ENCODE data around the gene PARD3.
A peak's percentile ranks its signal among the peaks of the same experiment; 100 is the strongest.
"Not testable (repeated sequence)": the region's sequence is repeated elsewhere in the genome, so short reads cannot be mapped to it uniquely, and the experiment has no call there.

PARD3 gene

DNA sequence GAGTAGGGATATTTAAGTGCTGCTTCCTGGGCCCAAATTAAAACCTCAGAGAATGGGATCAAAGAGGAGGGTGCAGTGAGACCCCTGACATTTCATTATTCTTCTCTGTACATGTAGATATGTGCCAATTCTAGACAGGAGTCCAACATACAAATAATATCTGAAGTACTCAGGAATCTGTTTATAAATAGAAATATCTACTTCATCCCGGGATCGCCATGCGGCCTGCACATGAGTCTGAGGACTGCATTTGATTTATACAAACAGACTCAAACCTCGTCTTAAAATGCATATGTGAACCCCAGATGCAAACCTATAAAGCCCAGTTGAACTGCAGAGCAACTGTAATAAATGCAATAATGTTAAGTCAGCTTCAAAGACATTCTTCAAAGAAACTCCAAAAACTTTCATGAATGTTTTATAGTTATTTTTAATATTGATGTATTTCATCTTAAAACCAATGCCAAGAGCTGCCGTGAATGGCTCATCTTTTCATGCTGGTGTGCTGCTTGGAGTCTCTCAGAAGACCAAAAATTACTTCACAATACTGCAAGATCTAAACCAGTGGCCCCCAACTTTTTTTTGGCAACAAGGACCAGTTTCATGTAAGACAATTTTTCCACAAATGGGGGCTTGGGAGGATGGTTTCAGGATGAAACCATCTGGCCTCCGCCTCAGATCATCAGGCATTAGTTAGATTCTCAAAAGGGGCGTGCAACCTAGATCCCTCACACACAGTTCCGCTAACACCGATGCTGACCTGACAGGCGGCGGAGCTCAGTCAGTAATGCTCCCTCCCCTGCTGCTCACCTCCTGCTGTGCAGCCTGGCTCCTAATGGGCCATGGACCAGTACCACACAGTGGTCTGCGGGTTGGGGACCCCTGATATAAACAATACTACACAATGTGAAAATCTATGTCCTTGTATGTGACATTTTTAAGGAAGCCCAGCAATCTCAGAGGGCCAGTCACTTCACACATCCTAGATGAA lies 166.9 kb downstream of the PARD3 start:
- DNase-seq (ENCODE audit: low spot score): no peak

DNA sequence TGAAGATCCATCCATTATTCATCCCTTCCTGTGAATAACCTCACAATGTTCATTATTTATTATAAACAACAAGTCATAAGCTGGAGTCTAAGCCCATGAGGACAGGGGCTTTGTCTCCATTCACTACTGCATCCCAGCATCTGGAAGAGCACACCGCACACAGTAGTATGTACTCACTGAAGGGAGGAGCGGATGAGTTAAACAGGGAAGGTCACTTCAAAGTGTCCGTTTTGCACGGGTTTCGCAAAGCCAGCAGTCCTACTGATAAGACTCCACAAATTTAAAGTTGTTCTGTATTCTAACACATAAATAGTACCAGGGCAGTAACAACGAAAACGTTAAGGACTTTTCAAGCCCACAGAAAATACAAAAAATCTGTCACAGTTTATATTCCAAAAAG lies 167.9 kb downstream of the PARD3 start:
- no peak for DNase-seq (ENCODE audit: low spot score)

DNA sequence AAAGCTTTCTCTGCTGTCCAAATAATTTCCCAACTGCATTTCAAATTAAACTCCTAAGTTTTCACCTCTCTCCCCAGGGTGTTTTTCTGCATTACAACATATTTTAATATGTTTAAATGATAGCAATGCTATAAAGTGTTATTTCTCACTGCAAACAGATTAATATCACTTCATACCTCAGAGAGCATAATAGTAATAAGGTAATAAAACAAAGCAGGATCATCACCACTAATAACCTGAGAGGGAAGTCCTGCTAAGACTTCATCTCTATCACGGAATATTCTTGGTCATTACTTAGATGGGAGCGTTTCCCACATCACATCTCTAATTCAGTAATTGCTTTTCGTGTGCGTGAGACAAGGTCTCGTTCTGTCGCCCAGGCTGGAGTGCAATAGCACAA lies 168.8 kb downstream of the PARD3 start:
- DNase-seq (ENCODE audit: low spot score): no peak

DNA sequence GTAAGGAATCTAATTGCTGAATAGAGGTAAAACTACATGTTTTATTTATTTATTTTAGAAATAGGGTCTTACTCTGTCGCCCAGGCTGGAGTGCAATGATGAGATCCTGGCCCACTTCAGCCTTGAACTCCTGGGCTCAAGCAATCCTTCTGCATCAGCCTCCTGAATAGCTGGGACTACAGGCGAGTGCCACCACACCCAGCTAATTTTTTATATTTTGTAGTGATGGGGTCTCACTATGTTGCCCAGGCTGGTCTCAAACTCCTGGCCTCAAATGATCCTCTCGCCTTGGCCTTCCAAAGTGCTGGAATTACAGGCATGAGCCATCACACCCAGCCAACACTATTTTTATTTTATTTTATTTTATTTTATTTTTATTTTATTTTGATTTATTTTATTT lies 170.3 kb downstream of the PARD3 start:
- not testable (repeated sequence) for DNase-seq (ENCODE audit: low spot score)

DNA sequence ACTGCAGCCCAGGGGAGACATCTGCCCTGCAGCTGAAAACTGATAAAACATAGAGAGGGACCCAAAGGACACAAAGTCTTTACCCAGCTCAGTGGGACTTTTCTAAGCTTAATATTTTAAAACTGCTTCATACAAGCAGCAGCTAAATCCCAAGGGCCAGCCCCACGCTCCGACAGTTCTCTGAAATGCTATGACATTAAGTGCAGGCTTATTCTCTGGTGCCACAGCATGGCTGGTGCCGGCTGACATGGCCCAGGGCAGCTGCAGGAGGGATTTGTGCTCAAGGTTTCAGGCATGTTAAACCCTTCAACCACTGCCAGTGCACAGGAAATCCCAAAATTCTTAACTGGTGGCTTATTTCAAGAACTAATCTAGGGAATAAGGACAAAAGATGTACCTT lies 170.9 kb downstream of the PARD3 start:
- no peak for DNase-seq (ENCODE audit: low spot score)

DNA sequence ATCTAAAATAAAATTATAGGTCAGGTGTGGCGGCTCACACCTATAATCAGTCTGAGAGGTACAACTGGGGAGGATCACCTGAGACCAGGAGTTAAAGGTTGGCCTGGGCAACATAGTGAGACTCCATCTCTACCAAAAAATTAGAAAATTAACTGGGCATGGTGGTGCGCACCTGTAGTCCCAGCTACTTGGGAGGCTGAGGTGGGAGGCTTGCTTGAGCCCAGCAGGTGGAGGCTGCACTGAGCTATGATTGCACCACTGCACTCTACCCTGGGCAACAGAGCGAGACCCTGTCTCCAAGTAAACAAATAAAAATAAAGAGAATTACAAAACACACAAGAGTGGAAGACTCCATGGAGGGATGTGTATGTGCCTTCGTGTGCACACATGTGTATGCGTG lies 171.5 kb downstream of the PARD3 start:
- no peak for DNase-seq (ENCODE audit: low spot score)

DNA sequence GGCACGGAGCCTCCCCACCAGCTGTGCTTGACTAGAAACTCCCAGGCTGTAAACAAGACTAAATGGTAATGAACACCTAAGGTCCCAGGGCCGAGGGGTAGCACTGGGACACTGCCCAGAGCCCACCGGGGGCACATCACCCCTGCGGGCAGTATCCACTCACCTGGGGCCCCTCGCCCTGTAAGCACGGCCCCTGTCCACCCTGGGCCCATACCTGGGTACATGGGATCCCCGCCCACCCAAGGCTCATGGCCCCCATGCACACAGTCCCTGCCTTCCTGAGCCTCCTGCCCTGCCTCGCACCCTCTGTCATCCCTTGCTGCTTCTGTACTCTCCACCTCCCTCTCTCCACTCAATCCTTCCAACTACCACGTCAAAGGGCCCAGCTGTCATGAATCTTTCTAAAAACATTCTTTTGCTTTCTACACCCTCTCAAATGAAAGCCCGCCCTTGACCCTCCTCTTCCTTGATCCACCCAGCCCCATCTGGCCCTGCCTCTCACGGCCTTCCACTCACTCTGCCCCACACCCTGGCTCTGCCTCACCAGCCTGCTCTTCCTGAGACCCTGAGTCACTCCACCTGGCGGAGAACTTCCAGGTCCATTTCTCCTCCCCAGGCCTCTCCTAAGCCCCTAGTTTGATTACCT lies 173.1 kb downstream of the PARD3 start:
- DNase-seq (ENCODE audit: low spot score): no peak

DNA sequence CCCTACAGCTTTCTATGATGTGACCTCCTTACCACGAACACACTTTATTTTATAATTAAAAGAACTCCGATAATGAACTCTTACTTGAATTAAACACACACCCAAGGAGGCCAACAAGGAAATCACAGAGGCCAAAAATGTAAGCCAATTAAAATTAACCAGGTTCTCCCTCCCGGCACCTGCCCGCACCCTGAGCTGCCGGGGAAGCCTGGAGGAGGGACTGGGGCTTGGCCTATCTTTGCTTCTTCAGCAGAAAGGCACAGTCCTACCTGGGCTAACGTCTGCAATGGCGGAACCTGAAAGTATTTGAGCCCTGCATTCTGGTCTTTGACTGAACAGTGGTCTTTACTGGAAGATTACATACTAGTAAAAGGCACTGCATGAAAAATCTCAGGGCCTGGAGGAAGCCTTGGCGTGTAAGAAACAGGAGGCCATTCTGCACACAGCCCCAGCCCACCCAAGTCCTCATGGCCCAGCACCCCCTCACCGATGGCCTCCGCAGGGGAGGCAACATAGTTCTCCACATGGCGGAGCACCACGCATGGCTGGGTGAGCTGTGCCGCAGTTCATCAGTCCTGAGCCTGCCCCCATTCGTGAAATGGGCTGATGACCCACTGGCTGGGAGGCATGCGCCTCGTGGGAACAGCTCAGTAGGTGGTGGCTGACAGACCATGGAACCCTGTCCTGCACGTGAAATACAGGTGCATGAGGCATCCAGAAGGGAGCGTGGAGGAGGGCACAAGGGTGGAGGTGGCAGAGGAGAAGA lies 173.8 kb downstream of the PARD3 start:
- DNase-seq (ENCODE audit: low spot score): no peak

DNA sequence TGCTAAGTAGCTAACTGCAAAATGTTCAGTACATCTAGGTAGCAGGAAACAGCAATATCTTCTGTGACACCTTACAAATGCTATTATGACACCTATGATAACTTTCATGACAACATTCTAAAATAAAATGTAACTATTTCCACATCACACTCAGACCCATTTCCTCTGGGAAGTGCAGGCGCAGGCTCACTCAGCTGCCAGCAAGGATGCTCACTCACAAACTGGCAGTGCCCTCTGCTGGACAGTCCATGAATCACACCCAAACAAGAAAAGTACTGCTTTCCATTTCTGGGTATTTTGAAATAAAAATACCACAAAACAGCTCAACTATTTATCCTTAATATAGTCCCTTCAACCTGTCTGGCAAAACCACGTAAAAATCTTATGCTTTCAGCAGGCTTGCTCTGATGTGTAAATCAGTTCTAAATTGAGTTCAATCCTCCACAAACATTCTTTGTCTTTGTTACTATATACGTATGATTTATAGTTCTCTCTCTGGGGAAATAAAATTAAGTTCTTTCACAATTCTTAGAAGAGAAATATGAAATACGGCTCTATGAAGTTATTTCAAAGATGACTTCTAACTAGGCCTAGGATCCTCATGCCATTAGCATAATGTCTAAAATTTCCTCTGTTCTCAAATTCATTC lies 176.6 kb downstream of the PARD3 start:
- DNase-seq (ENCODE audit: low spot score): peak; percentile 78

DNA sequence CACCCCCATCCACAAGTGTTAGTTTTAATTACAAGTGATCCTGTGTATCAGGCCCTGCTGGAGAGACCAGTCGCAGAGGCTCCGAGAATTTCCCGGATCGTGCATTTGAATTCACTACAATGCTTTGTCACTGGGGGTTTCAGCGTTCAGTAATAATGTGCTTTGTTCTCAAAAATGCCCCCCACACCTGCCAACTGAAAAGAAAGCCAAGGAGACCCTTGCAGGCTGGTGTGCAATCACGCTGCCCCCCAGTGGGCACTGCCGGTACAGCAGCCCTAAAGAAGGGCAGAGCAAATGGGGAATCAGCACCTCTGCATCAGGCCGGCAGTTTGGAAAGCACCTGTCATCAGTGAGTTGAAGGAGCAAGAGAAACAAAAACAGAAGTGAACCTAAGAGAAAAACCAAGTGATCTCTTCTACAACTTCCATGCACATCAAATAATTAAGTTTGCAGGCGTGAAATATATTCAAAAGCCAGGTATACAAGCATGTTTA lies 177.6 kb downstream of the PARD3 start:
- peak; percentile 37 for DNase-seq (ENCODE audit: low spot score)

DNA sequence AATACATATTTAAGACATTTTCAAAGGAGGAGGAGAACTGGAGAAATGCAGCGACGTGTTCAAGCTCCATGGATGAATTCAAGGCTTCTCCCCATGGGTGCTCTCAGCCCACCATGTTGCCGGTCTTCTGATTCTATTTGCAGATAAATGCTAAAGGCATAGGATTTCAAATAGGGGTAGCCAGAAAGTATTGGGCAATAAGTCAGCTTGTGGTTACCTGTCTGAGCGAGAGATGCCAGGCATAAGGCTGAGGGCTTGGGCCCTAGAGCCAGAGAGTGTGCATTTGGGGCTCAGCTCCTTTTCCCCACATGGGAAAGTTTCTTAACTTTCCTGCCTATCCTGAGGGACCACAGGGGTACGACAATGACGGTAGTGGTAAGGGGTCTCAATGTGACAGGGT lies 180.0 kb downstream of the PARD3 start:
- DNase-seq (ENCODE audit: low spot score): no peak

DNA sequence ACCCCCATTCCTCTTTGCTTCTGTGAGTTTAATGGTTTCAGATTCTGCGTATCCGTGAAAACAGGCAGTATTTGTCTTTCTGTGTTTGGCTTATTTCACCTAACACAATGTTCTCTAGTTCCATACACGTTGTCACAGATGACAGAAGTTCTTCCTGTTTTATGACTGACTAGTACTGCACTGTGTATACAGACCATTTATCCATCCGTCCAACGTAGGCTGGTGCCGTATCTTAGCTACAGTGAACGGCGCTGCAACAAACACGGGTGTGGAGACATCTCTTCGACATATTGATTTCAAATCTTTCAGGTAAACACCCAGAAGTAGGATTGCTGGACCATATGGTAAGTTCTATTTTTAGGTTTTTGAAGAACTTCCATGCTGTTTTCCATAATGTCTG lies 181.7 kb downstream of the PARD3 start:
- DNase-seq (ENCODE audit: low spot score): no peak

DNA sequence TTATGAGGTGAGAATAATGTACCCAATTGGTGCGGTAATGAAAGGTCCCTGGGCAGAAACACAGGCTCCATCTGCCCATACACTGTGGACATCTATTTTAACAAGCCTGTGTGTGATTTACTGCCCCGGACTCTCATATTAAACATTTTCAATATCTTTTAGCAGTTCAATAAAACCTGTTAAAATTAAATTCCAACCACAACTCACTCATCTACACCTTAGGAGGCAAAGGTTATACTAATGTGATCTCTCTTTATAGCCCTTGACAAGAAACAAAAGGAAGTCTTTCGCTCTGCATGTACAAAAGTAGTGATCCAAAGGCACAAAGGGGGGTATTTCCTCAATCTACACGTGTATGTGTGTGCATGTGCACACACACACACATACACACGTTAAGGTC lies 186.0 kb downstream of the PARD3 start:
- no peak for DNase-seq (ENCODE audit: low spot score)

DNA sequence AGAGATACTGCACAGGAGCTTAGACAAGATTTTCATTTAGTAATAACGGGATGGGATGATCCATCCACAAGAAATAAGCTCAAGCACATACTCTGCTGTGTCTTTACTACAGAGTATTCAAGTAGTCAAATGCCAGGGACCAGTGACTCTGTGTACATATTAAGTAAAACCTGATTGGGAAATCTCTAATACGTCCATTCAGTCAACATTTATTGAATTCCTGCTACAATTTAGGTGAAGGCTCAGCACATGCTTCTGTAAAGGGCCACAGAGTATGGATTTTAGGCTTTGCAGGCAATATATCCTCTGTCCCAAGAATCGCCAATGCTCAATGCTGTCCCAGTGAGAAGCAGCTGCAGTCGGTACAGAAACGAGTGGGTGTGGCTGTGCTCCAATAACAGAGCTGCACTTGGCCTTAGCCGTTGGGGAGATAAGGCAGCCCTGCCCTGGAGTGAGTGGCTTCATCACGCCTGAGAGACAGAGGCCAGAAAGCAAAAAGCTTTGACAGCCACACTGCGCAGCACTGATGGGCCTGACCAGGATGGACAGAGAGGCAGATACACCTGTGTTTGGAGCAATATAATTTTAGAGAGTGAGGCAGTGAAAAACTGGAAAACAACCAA lies 186.8 kb downstream of the PARD3 start:
- DNase-seq (ENCODE audit: low spot score): no peak

DNA sequence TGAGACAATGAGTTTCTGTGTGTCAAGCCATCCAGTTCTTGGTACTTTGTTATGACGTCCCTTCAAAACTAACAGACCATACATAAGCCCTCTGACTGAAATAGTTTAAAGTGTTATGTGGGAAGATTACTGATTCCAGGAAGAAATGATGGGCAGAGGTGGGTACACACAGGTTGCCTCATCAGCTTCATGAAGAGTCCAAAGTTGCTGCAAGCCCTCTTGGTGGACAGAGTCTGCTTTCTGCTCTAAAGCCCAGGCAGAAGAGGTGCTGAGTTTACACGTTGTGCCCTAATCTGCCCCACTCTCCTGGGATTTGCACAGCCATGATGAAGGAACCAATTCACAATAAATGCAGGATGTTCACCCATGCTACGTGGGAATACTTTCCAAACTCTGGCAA lies 187.4 kb downstream of the PARD3 start:
- no peak for DNase-seq (ENCODE audit: low spot score)

DNA sequence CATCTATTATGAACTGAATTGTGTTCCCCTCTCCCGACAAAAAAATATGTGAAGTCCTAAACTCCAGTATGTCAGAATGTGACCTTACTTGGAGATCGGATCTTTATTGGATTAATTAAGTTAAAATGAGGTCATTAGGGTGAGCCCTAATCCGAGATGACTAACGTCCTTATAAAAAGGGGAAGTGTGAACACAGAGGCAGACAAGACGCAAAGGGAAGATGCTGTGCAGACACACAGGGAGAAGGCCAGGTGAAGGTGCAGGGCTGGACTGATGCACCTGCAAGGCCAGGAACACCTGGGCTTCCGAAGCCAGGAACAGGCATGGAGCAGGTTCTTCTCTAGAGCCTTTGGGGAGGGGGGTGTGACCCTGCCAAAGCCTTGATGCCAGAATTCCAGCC lies 187.8 kb downstream of the PARD3 start:
- no peak for DNase-seq (ENCODE audit: low spot score)

DNA sequence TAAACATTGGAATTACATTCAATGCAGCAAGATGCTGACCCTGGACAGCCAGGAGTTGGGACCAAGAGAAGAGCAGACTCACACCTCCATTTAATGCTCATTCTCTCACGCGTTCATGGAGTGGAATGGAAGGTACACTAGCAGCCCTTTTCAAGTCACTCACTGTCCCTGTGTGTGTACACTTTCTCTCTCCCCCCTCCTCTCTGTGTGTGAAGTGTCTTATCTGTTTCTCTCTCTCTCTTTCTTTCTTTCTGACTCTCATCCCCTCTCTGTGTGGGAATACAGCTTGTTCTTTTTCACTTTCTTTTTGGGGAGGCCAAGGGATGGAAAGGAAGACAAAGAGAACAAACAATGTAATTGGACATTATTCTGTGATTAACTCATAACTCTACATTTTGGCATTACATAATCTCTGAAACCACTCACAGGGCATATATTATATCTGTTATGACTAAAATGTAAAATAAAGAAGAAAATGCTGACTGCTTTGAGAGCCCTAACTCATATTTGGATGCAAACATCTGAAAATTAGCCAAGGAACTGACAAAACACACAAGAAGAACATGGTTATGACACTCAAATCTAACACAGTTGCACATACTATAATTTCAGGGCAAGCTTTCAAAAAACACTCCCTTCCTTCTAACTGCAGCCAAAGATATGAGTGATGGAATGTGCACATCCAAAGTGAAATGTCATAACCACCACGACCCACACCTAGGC lies 188.8 kb downstream of the PARD3 start:
- no peak for DNase-seq (ENCODE audit: low spot score)

DNA sequence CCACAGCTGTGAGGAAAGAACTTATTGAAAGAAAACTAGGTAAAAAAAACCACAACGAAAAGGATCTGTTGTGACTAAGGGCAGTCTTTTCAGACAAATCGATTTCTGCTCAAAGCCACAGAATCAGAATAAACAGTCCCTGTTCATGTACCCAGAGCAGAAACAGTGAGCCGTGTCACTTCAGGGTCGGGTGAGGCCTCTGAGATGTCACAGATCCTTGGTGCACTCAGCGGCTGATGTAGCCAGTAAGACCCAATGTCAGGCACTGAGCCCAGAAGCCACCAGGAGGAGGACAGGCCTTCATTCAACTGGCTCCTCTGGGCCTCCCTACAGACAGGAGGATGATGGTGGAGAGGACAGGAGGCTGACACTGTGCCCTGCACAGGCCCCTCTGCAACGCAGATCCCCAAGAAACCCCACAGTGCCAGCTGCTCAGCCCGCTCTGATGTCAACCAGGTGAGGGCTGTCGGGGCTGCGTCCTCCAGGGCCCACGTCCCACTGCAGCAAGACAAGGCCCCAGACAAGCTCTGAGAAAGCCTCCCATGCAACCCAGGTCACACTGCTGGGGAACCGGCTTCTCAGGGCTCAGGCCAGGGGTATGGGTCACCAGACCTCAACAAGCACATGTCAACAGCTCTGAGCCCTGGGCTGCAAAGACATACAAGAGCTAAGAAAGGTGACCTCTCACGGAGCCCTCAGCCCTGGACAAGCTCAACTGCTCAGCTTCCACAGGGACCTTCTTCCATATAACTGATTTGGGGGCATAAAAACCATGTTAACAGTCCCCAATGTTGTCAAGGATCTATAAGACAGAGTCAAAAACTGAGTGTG lies 190.6 kb downstream of the PARD3 start:
- no peak for DNase-seq (ENCODE audit: low spot score)

DNA sequence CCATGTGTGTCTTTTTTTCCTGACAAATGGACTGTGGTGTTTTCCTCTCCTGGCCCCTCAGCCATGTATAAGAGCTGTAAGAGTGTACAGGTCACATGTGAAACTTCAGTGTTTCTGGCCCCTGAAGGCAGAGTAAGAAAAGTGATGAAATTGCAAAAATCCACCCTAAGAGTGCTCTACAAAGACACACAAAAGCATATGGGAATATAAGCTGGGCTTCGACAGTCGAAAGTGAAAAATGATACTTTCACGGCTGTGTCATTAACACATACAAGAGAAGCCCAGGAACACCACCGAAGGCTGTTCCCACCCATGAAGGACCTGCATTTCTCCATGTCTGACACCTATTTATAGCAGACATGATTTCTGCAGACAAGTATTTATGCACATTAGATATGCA lies 192.2 kb downstream of the PARD3 start:
- DNase-seq (ENCODE audit: low spot score): no peak

DNA sequence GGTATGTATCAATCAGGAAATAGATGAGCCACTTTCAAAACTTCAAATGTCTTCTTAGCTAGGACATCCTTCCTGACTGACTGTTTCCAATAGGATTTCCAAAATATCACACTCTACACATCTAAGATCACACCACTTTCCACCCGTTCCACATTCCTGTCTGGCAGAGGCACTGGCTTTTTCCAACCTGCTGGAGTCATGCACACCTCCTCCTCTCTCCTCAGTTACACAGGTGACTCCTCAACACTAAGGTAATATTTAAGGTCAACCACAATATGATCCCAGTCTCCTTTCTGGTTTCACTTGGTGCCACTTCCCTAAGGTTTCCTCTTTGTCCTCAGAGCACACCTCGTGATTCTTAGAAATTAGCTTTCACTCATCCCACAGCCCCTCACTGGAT lies 196.5 kb downstream of the PARD3 start:
- no peak for DNase-seq (ENCODE audit: low spot score)
